DND-41 (cell line): ENCODE measurements around the gene CXCL16.
A peak's percentile ranks its signal among the peaks of the same experiment; 100 is the strongest.

Experiments used
- ATAC-seq: fragments of 200-7000 bp; cut with Tn5 transposase; 3 replicates; pipeline ENCODE4 v1.9.1; 2021; ENCODE audit warnings: low read depth; ENCODE audit not compliant: insufficient read depth
- DNase-seq: peaks from one replicate; pipeline ENCODE4 v3.0.0-alpha.2; 2020
- H2AFZ ChIP-seq: 2 replicates; pipeline ENCODE4 v1.6.0; 2012; ENCODE audit warnings: low read depth, low read length
- H3K27ac ChIP-seq: 2 replicates; pipeline ENCODE4 v1.5.1; 2012; ENCODE audit warnings: low read length, inconsistent platforms
- H3K27me3 ChIP-seq: fragments of 200-600 bp; sonication (generic); 2 replicates; pipeline ENCODE4 v1.6.0; 2012; ENCODE audit warnings: low read length, mild to moderate bottlenecking, inconsistent platforms; ENCODE audit not compliant: insufficient read depth, poor library complexity
- H3K36me3 ChIP-seq: 2 replicates; pipeline ENCODE4 v1.5.1; 2012; ENCODE audit warnings: low read length, inconsistent platforms; ENCODE audit not compliant: insufficient read depth
- H3K4me1 ChIP-seq: 2 replicates; pipeline ENCODE4 v1.5.1; 2012; ENCODE audit warnings: mild to moderate bottlenecking, low read length; ENCODE audit not compliant: insufficient read depth
- H3K4me2 ChIP-seq: 2 replicates; pipeline ENCODE4 v1.6.0; 2012; ENCODE audit warnings: mild to moderate bottlenecking, moderate library complexity, low read length, inconsistent platforms; ENCODE audit not compliant: insufficient read depth
- H3K4me3 ChIP-seq, 2 experiments: fragments of 200-600 bp in 1 of 2; shearing (Covaris generic) in 1 of 2; 2 replicates each; pipeline ENCODE4 v1.5.1; 2012 to 2016; ENCODE audit warnings: inconsistent platforms in 2 of 2, low read length in 2 of 2, mild to moderate bottlenecking in 2 of 2, low read depth in 1 of 2, moderate library complexity in 1 of 2
- H3K79me2 ChIP-seq: 2 replicates; pipeline ENCODE4 v1.6.0; 2012; ENCODE audit warnings: low read length, inconsistent platforms; ENCODE audit not compliant: insufficient read depth
- H3K9ac ChIP-seq: 2 replicates; pipeline ENCODE4 v1.6.0; 2012; ENCODE audit warnings: low read depth, mild to moderate bottlenecking, inconsistent platforms, low read length, moderate library complexity
- H3K9me3 ChIP-seq: 2 replicates; pipeline ENCODE4 v1.5.1; 2012; ENCODE audit warnings: low read length, moderate library complexity, mild to moderate bottlenecking, inconsistent platforms; ENCODE audit not compliant: insufficient read depth, severe bottlenecking
- H4K20me1 ChIP-seq: 2 replicates; pipeline ENCODE4 v1.6.0; 2012; ENCODE audit warnings: low read length; ENCODE audit not compliant: insufficient read depth
- CTCF ChIP-seq: IDR thresholded peaks from 2 replicates; pipeline ENCODE4 v1.5.1; 2012; ENCODE audit warnings: borderline replicate concordance, low read length, moderate library complexity, mild to moderate bottlenecking; ENCODE audit not compliant: poor library complexity, severe bottlenecking; ENCODE audit errors: extremely low read depth
- EZH2 ChIP-seq: IDR thresholded peaks from 3 replicates; pipeline ENCODE4 v1.6.1; 2012; ENCODE audit warnings: borderline replicate concordance, low read depth, mild to moderate bottlenecking, moderate library complexity, low read length, inconsistent platforms; ENCODE audit not compliant: severe bottlenecking

Gene CXCL16

DNA sequence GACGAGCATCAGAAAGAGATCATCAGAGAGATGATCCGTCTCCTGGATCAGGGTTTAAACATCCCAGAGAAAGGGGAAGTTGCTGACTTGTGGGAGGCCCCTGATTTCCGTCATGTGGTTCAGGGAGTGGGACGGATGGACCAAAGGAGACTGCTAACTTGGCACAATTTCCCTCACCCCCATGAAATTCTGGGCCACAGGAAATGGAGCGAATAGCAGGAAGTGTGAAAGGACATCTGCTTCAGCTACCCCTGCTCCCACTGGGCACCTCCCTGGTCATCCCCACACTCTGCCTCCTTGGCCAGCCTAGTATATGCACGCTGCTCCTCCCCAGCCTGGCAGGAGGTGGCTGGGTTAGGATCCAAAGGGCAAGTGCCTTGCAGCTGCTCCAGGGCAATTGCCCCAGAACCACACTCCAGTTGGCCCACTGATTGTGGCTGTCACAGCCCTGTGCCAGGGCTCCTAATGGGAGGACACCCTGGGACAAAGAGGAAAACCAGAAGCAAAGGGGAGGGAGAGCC is 28.0 kb downstream of the CXCL16 start:
- no peak for ATAC-seq
- no peak for TF ChIP-seq CTCF
- no peak for TF ChIP-seq EZH2
- Histone ChIP-seq H3K4me1 (peaks cover 59% of the 10 kb centered on the region), H3K4me3 (peak overlapping the region in 1 of 2 experiments; percentile 71; a peak in 3 of 4 replicates), H3K79me2 (peaks cover 44% of the 10 kb centered on the region), H3K9me3 (no peaks in the 10 kb centered on the region), H3K9ac (peak overlapping the region; percentile 72), H3K27ac (peak overlapping the region; percentile 74), H2AFZ (no peak overlapping the region), H3K36me3 (peaks cover 23% of the 10 kb centered on the region), H3K4me2 (peak overlapping the region; percentile 94), H4K20me1 (peaks cover 29% of the 10 kb centered on the region), H3K27me3 (no peaks in the 10 kb centered on the region)
- no peak for DNase-seq

- Histone ChIP-seq H3K9ac (peak overlapping the region; percentile 72), H3K4me1 (peaks cover 59% of the 10 kb centered on the region), H3K9me3 (no peaks in the 10 kb centered on the region), H3K79me2 (peaks cover 44% of the 10 kb centered on the region), H3K27ac (peak overlapping the region; percentile 74), H3K4me3 (peak overlapping the region; percentile 52 to 71), H4K20me1 (peaks cover 29% of the 10 kb centered on the region), H3K4me2 (peak overlapping the region; percentile 94), H2AFZ (peak overlapping the region; percentile 77), H3K36me3 (peaks cover 16% of the 10 kb centered on the region), H3K27me3 (no peaks in the 10 kb centered on the region)
- ATAC-seq, result peak; percentile 1; the same call in 1 of the 3 replicates
- TF ChIP-seq CTCF (no peak), EZH2 (no peak)
- DNase-seq, result peak; percentile 47
Observed at GRCh38 chr17:4710693-4711634, 28.8 kb downstream of the CXCL16 start.

DNA sequence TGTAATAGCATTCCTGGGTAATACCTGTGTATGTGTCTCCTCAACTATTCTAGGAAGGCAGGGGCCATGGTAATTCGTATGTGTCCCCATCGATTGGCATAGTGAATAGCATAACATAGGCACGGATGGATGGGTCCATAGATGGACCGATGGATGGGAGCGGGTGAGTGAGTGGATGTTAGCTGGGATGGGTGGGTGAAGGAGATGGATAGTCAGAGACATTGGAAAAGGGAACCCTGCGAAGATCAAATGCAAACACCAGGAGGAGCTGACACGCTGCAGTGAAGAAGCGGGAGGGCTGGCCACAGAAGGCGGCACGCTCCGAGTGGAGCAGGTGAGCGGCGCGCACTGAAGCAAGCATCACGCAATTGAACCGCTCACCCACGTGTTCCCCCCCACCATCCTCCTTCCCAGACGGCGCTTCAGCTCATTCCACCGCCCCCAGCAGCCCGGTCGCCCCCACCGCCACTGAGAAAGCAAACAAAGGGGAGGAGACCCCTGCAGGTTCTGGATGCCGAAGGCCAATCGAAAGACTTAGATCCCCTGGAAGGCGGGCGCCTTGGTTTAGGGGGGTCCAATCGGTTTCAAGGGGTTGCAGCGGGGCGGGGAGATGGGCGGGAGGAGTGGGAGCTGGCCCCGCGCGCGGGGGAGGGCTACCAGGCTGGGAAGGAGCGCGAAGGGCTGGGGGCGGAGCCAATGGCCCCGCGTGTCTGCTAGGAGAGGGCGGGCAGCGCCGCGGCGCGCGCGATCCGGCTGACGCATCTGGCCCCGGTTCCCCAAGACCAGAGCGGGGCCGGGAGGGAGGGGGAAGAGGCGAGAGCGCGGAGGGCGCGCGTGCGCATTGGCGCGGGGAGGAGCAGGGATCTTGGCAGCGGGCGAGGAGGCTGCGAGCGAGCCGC is 29.7 kb downstream of the CXCL16 start, which contains the start of gene ARRB2:
TSS of gene ARRB2 (plus strand) at position 839 of the 899 bp plus-strand sequence. CDS start 90 bp downstream, outside the sequence.
- DNase-seq, result peak; percentile 100
- H3K27ac ChIP-seq, result peak within 1 kb of the TSS; percentile 74
- peak within 1 kb of the TSS; percentile 94 for H3K4me2 ChIP-seq
- H3K36me3 ChIP-seq, result peaks cover 7% of the 10 kb centered on the region; the same call in 1 of the 2 replicates
- no peaks in the 10 kb centered on the region for H3K9me3 ChIP-seq
- H3K4me1 ChIP-seq, result peaks cover 57% of the 10 kb centered on the region
- peak within 1 kb of the TSS; percentile 52 to 71 for H3K4me3 ChIP-seq
- H2AFZ ChIP-seq, result peak within 1 kb of the TSS; percentile 77
- peak; percentile 81 for ATAC-seq
- H3K9ac ChIP-seq, result peak within 1 kb of the TSS; percentile 72
- no peaks in the 10 kb centered on the region for H3K27me3 ChIP-seq
- peaks cover 39% of the 10 kb centered on the region for H3K79me2 ChIP-seq
- TF ChIP-seq CTCF (peak; percentile 76), EZH2 (no peak)
- peaks cover 22% of the 10 kb centered on the region for H4K20me1 ChIP-seq
